ENCODE data around the gene CDH23. TPM values are rescaled to one million over a fixed set of nuclear protein-coding genes. Genes with fewer than 3 reads are reported as not detected.

CDH23 gene
- total and polyA plus RNA-seq, 2 of the 8 experiments (the other 6 are each of a cell fraction or from before 2014, with no cell fraction given): 1.9 to 4.9 TPM

DNA sequence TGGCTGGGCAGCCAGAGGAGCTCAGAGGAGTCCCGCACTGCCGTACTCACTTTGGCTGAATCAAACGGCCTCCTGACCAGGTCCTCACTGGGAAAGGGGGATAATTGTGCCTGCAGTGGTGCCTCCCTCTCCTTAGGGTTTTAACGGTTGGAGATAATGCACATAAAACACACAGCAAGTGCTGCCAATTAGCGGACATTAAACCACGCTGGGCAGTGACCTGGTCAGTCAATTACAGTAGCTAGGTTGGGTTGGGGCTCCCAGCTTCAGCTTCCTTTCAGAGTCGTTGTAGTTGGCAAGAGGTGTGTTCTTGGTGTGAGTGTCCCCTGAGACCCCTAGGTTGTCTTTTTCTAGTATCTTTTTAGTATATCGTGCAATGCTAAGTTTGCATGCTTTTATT, 176.2 kb downstream of the CDH23 start:
- POLR2A ChIA-PET (ENCODE audit: partially characterized antibody): no interaction called here
- H3K14ac ChIP-seq (ENCODE audit: insufficient read length): no peak overlapping the region
- H4K5ac ChIP-seq (ENCODE audit: insufficient read length, low read depth, low read length): no peak overlapping the region
- H3K4ac ChIP-seq (replicated peaks; ENCODE audit: insufficient read length, low read depth, low read length): no peak overlapping the region
- FAIRE-seq: no peak
- no peak overlapping the region for H4K8ac ChIP-seq (ENCODE audit: extremely low read depth, insufficient read depth, low read length)
- H2BK120ac ChIP-seq (replicated peaks; ENCODE audit: low read depth, low read length): no peak overlapping the region
- no peak overlapping the region for H3K4me2 ChIP-seq (ENCODE audit: insufficient read depth in 1 of 2, low read depth in 2 of 2, low read length in 2 of 2)
- no peaks in the 10 kb centered on the region for H3K79me2 ChIP-seq (ENCODE audit: control insufficient read depth in 1 of 2, insufficient read depth in 2 of 2, low read length in 2 of 2)
- no peak overlapping the region for H3K56ac ChIP-seq (replicated peaks; ENCODE audit: insufficient read length, low read depth, low read length)
- no peak overlapping the region; the same call in 1 of the 2 replicates for H2BK5ac ChIP-seq (ENCODE audit: low read depth, low read length)
- H3K27ac ChIP-seq (ENCODE audit: low read depth, low read length): no peak overlapping the region
- H2BK12ac ChIP-seq (ENCODE audit: low read depth, low read length): no peak overlapping the region
- H3K27me3 ChIP-seq (replicated peaks in 1 of 4; ENCODE audit: control insufficient read depth in 3 of 4, extremely low read depth in 1 of 4, insufficient read depth in 3 of 4, low read length in 3 of 4): no peaks in the 10 kb centered on the region
- peaks cover 3 to 23% (median 17%) of the 10 kb centered on the region in 4 experiments for H3K4me1 ChIP-seq (replicated peaks in 1 of 4; ENCODE audit: control insufficient read depth in 3 of 4, insufficient read depth in 4 of 4, low read length in 3 of 4)
- H3K9ac ChIP-seq (replicated peaks in 1 of 4; ENCODE audit: extremely low read depth in 1 of 4, low read depth in 3 of 4, low read length in 3 of 4): no peak overlapping the region
- H2BK20ac ChIP-seq (ENCODE audit: low read length): no peak overlapping the region
- no peak for DNase-seq (ENCODE audit: low read depth in 1 of 2, low spot score in 2 of 2)
- H3K23ac ChIP-seq (ENCODE audit: insufficient read length): no peak overlapping the region
- CTCF ChIA-PET (ENCODE audit: partially characterized antibody): interaction anchor here (0.6 to 8.7 kb wide), 17 partner anchors 8 to 186 kb away, joined by 3 to 80 read pairs (median 4); partner anchors contain the start of gene CDH23
- no peak overlapping the region for H4K91ac ChIP-seq (replicated peaks; ENCODE audit: insufficient read length, low read length)
- WGBS, 2 experiments (ENCODE audit: extremely low coverage in 1 of 2, insufficient coverage in 1 of 2, insufficient read length in 1 of 2, insufficient replicate concordance in 2 of 2, low coverage in 1 of 2, low lambda C conversion rate in 2 of 2, missing lambda C conversion rate in 1 of 2): 89% methylated on average over 8 of the region's 8 CpGs; no CpG with 5 or more reads in 1 of the 2 experiments
- no peak overlapping the region for H2AFZ ChIP-seq (ENCODE audit: low read length)
- H3K23me2 ChIP-seq (ENCODE audit: low read depth, low read length): no peaks in the 10 kb centered on the region; the same call in 1 of the 2 replicates
- no peaks in the 10 kb centered on the region for H4K20me1 ChIP-seq (replicated peaks in 1 of 2; ENCODE audit: control insufficient read depth in 1 of 2, insufficient read depth in 2 of 2, low read length in 2 of 2)
- H3K18ac ChIP-seq (ENCODE audit: extremely low read depth, low read length): no peak overlapping the region
- no peak overlapping the region for H2BK15ac ChIP-seq (ENCODE audit: low read length)
- H3K4me3 ChIP-seq (ENCODE audit: extremely low read depth in 1 of 4, insufficient read depth in 2 of 4, low read depth in 3 of 4, low read length in 4 of 4): no peak overlapping the region
- H3K79me1 ChIP-seq (ENCODE audit: low read depth, low read length): no peaks in the 10 kb centered on the region
- no peak overlapping the region for H2AK5ac ChIP-seq (ENCODE audit: low read depth, low read length)
- no peaks in the 10 kb centered on the region for H3K9me3 ChIP-seq (ENCODE audit: insufficient read depth in 2 of 2, low read depth in 1 of 2, low read length in 1 of 2)
- H3K36me3 ChIP-seq (ENCODE audit: control insufficient read depth in 2 of 4, insufficient read depth in 4 of 4, low read length in 3 of 4): no peaks in the 10 kb centered on the region
- no peak for TF ChIP-seq PHF8 (conservative IDR thresholded peaks at IDR 0.05; ENCODE audit: low read depth, low read length)
- TF ChIP-seq JUN (IDR thresholded peaks at IDR 0.05; ENCODE audit: low read depth, low read length): no peak
- TF ChIP-seq SP4 (IDR thresholded peaks at IDR 0.05; ENCODE audit: low read length): no peak
- no peak for TF ChIP-seq TEAD4 (IDR thresholded peaks at IDR 0.05; ENCODE audit: low read depth, low read length)
- TF ChIP-seq JUND (IDR thresholded peaks at IDR 0.05; ENCODE audit: low read length): no peak
- TF ChIP-seq, protein P1, sequence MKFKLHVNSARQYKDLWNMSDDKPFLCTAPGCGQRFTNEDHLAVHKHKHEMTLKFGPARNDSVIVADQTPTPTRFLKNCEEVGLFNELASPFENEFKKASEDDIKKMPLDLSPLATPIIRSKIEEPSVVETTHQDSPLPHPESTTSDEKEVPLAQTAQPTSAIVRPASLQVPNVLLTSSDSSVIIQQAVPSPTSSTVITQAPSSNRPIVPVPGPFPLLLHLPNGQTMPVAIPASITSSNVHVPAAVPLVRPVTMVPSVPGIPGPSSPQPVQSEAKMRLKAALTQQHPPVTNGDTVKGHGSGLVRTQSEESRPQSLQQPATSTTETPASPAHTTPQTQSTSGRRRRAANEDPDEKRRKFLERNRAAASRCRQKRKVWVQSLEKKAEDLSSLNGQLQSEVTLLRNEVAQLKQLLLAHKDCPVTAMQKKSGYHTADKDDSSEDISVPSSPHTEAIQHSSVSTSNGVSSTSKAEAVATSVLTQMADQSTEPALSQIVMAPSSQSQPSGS (IDR thresholded peaks at IDR 0.05; ENCODE audit: low read length): no peak
- TF ChIP-seq SP2 (IDR thresholded peaks at IDR 0.05; ENCODE audit: low read length): no peak
- TF ChIP-seq CBX8 (IDR thresholded peaks at IDR 0.05; ENCODE audit: borderline replicate concordance, low read depth, low read length): no peak
- TF ChIP-seq FOSL1 (IDR thresholded peaks at IDR 0.05; ENCODE audit: insufficient read depth, low read depth, low read length): no peak
- TF ChIP-seq KDM1A (IDR thresholded peaks at IDR 0.05; ENCODE audit: borderline replicate concordance, low read length): no peak
- TF ChIP-seq POLR2AphosphoS5 (IDR thresholded peaks at IDR 0.05; ENCODE audit: low read depth, low read length): no peak
- no peak for TF ChIP-seq RNF2 (IDR thresholded peaks at IDR 0.05; ENCODE audit: borderline replicate concordance, low read depth, low read length, missing control alignments, poor library complexity, severe bottlenecking)
- no peak for TF ChIP-seq POU5F1 (IDR thresholded peaks at IDR 0.05; ENCODE audit: low read depth, low read length)
